Panc1 (cell line): ENCODE data around the gene SLC25A24. TPM values are rescaled to one million over a fixed set of nuclear protein-coding genes. Genes with fewer than 3 reads are reported as not detected.

Source experiments
- ATAC-seq: fragments of 200-7000 bp; cut with Tn5 transposase; 2 replicates; pipeline ENCODE4 v1.9.1; 2020; ENCODE audit warnings: mild to moderate bottlenecking, moderate library complexity
- BruUV-seq: library from RNA; stranded (reverse); fragments of 400-500 nt; replicated peaks from 2 replicates; lab custom pipeline; 2021; lab: Mats Ljungman, UMichigan
- CTCF ChIA-PET: fragments of 300-600 bp; sonication (Branson Sonifier 250); formaldehyde crosslinking; loops from one replicate; lab custom pipeline; 2022; ENCODE audit warnings: antibody characterized with exemption; lab: Charles Lee
- POLR2A ChIA-PET: fragments of 300-600 bp; sonication (Branson Sonifier 250); formaldehyde crosslinking; loops from one replicate; lab custom pipeline; 2022; ENCODE audit warnings: antibody characterized with exemption; lab: Charles Lee
- DNase-seq: peaks from one replicate; pipeline ENCODE4 v3.0.0-alpha.2; 2010; ENCODE audit warnings: low read depth, low spot score
- H3K27ac ChIP-seq: 2 replicates; pipeline ENCODE4 v1.5.1; 2011; ENCODE audit warnings: mild to moderate bottlenecking, low read length, inconsistent platforms
- H3K27me3 ChIP-seq: fragments of 200-500 bp; sonication (Bioruptor generic); 2 replicates; pipeline ENCODE4 v1.6.0; 2014; ENCODE audit warnings: low read length, inconsistent platforms; ENCODE audit not compliant: control insufficient read depth, insufficient read depth
- H3K36me3 ChIP-seq: fragments of 200-500 bp; sonication (Bioruptor generic); 2 replicates; pipeline ENCODE4 v1.5.1; 2014; ENCODE audit warnings: inconsistent platforms, mild to moderate bottlenecking, low read length, moderate library complexity; ENCODE audit not compliant: control insufficient read depth, insufficient read depth
- H3K4me1 ChIP-seq: 2 replicates; pipeline ENCODE4 v1.5.1; 2011; ENCODE audit warnings: inconsistent platforms, mild to moderate bottlenecking, low read length, moderate library complexity; ENCODE audit not compliant: control insufficient read depth, insufficient read depth
- H3K4me3 ChIP-seq, 2 experiments: 2 replicates each; pipeline ENCODE4 v1.5.1; 2011 to 2012; ENCODE audit warnings: low read depth in 2 of 2, low read length in 2 of 2, mild to moderate bottlenecking in 2 of 2, inconsistent platforms in 1 of 2, moderate library complexity in 1 of 2
- H3K9me3 ChIP-seq: fragments of 200-500 bp; sonication (Bioruptor generic); 2 replicates; pipeline ENCODE4 v1.5.1; 2014; ENCODE audit warnings: low read depth, mild to moderate bottlenecking, inconsistent platforms, low read length, moderate library complexity; ENCODE audit not compliant: control insufficient read depth, insufficient read depth
- CTCF ChIP-seq: fragments of 450-650 bp; IDR thresholded peaks from 2 replicates; pipeline ENCODE4 v1.5.1; 2017; ENCODE audit warnings: mild to moderate bottlenecking
- POLR2AphosphoS5 ChIP-seq: IDR thresholded peaks from 2 replicates; pipeline ENCODE4 v1.6.1; 2012; ENCODE audit warnings: mild to moderate bottlenecking, low read depth, low read length, moderate library complexity
- SIN3A ChIP-seq: IDR thresholded peaks from 2 replicates; pipeline ENCODE4 v1.6.1; 2012; ENCODE audit warnings: low read depth, mild to moderate bottlenecking, low read length, moderate library complexity, borderline replicate concordance; ENCODE audit not compliant: insufficient read depth
- TCF7L2 ChIP-seq: IDR thresholded peaks from 2 replicates; pipeline ENCODE4 v1.6.1; 2011; ENCODE audit warnings: mild to moderate bottlenecking, low read depth, low read length, inconsistent platforms
- in situ Hi-C: cut with HindIII; loops from 2 replicates; pipeline ENCODE4 v1.10.0; 2016; ENCODE audit warnings: low sequenced_read_pairs, low pct_unique_long_range_greater_than_20kb
- intact Hi-C: fragments of 100-400 bp; cut with micrococcal nuclease; formaldehyde crosslinking; loops from one replicate; pipeline ENCODE4 v1.10.0; 2022; ENCODE audit not compliant: unreplicated experiment
- total RNA-seq: library from RNA; stranded (reverse); gene quantifications from one replicate; pipeline ENCODE4 v1.2.1, GENCODE V29; 2021; ENCODE audit not compliant: unreplicated experiment
- TF ChIP-seq, protein P1 (sequence below), 2 experiments: IDR thresholded peaks; 2 replicates each; pipeline ENCODE4 v1.6.1; 2011 to 2012; ENCODE audit warnings: low read depth in 2 of 2, control low read depth in 1 of 2, low read length in 1 of 2, mild to moderate bottlenecking in 1 of 2, moderate library complexity in 1 of 2; ENCODE audit not compliant: insufficient read depth in 1 of 2

Gene SLC25A24
- total RNA-seq, 1 experiment from 2014 or later: 31.8 TPM

- no peaks in the 10 kb centered on the region for H3K27me3 ChIP-seq
- no peaks in the 10 kb centered on the region for H3K4me1 ChIP-seq
- ChIA-PET POLR2A (no interaction called here), CTCF (no interaction called here)
- no peak for ATAC-seq
- no peaks in the 10 kb centered on the region for H3K9me3 ChIP-seq
- no peak for TF ChIP-seq POLR2AphosphoS5
- no peak for TF ChIP-seq SIN3A
- no peak for TF ChIP-seq TCF7L2
- no peak for TF ChIP-seq CTCF
- TF ChIP-seq, protein P1, sequence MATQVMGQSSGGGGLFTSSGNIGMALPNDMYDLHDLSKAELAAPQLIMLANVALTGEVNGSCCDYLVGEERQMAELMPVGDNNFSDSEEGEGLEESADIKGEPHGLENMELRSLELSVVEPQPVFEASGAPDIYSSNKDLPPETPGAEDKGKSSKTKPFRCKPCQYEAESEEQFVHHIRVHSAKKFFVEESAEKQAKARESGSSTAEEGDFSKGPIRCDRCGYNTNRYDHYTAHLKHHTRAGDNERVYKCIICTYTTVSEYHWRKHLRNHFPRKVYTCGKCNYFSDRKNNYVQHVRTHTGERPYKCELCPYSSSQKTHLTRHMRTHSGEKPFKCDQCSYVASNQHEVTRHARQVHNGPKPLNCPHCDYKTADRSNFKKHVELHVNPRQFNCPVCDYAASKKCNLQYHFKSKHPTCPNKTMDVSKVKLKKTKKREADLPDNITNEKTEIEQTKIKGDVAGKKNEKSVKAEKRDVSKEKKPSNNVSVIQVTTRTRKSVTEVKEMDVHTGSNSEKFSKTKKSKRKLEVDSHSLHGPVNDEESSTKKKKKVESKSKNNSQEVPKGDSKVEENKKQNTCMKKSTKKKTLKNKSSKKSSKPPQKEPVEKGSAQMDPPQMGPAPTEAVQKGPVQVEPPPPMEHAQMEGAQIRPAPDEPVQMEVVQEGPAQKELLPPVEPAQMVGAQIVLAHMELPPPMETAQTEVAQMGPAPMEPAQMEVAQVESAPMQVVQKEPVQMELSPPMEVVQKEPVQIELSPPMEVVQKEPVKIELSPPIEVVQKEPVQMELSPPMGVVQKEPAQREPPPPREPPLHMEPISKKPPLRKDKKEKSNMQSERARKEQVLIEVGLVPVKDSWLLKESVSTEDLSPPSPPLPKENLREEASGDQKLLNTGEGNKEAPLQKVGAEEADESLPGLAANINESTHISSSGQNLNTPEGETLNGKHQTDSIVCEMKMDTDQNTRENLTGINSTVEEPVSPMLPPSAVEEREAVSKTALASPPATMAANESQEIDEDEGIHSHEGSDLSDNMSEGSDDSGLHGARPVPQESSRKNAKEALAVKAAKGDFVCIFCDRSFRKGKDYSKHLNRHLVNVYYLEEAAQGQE (IDR thresholded peaks at IDR 0.05; ENCODE audit: insufficient read depth in 1 of 2, low read depth in 2 of 2, low read length in 1 of 2): no peak
- H3K36me3 ChIP-seq: no peaks in the 10 kb centered on the region
- no peak overlapping the region for H3K27ac ChIP-seq
- BruUV-seq: no TSS peak
- intact Hi-C loops (no loop called here), in situ Hi-C loops (no loop called here)
- no peak for DNase-seq
- no peak overlapping the region for H3K4me3 ChIP-seq
Measured at GRCh38 chr1:108114033-108114599, 86.0 kb downstream of the SLC25A24 start.

- Histone ChIP-seq H3K36me3 (no peaks in the 10 kb centered on the region), H3K4me1 (no peaks in the 10 kb centered on the region), H3K27me3 (no peaks in the 10 kb centered on the region), H3K27ac (no peak overlapping the region), H3K4me3 (no peak overlapping the region), H3K9me3 (no peaks in the 10 kb centered on the region)
- no peak for DNase-seq
- ChIA-PET CTCF (no interaction called here), POLR2A (no interaction called here)
- in situ Hi-C loops: no loop called here
- intact Hi-C loops: no loop called here
- no peak for ATAC-seq
- no TSS peak for BruUV-seq
- TF ChIP-seq TCF7L2: no peak
- TF ChIP-seq CTCF: no peak
- TF ChIP-seq SIN3A: no peak
- no peak for TF ChIP-seq POLR2AphosphoS5
- TF ChIP-seq, protein P1 (IDR thresholded peaks at IDR 0.05; ENCODE audit: insufficient read depth in 1 of 2, low read depth in 2 of 2, low read length in 1 of 2): no peak
Measured at GRCh38 chr1:108113496-108113895, 86.6 kb downstream of the SLC25A24 start.
